SK-N-SH (cell line): ENCODE measurements around the gene C9orf85. TPM values are rescaled to one million over a fixed set of nuclear protein-coding genes. Genes with fewer than 3 reads are reported as not detected.

Source experiments
- CTCF ChIA-PET: fragments of 300-600, 350-600 bp; formaldehyde crosslinking; extraction: SDS; loops from one replicate; lab custom pipeline; 2021; lab: Yijun Ruan, JAX
- POLR2A ChIA-PET: fragments of 350-600 bp; sonication (Branson Sonifier 250); formaldehyde crosslinking; extraction: SDS; loops from one replicate; lab custom pipeline; 2020; ENCODE audit warnings: antibody characterized with exemption, inconsistent platforms; lab: Yijun Ruan, JAX
- DNase-seq: peaks from one replicate; pipeline ENCODE4 v3.0.0; 2012
- H2AFZ ChIP-seq: fragments of 200-600 bp; sonication (generic); 2 replicates; pipeline ENCODE4 v1.8.1; 2016; ENCODE audit warnings: antibody characterized with exemption, mild to moderate bottlenecking, low read depth
- H3F3A ChIP-seq: fragments of 200-600 bp; sonication (generic); replicated peaks from 2 replicates; pipeline ENCODE3; 2016; ENCODE audit warnings: antibody characterized with exemption, mild to moderate bottlenecking; ENCODE audit not compliant: insufficient read depth
- H3K27ac ChIP-seq, 2 experiments: fragments of 200-500 bp in 1 of 2; fragments of 200-600 bp in 1 of 2; sonication (Bioruptor generic) in 1 of 2; sonication (generic), shearing (Covaris generic) in 1 of 2; 2 replicates each; pipeline versions ENCODE4 v1.5.1 to v1.6.1; 2014 to 2016; ENCODE audit warnings: low read depth in 2 of 2, inconsistent platforms in 1 of 2, low read length in 1 of 2, mild to moderate bottlenecking in 1 of 2, mixed read lengths in 1 of 2
- H3K27me3 ChIP-seq: fragments of 200-600 bp; sonication (generic), shearing (Covaris generic); 2 replicates; pipeline ENCODE4 v1.6.1; 2016; ENCODE audit warnings: mixed run types; ENCODE audit not compliant: insufficient read depth
- H3K36me3 ChIP-seq, 2 experiments: fragments of 200-500 bp in 1 of 2; fragments of 200-600 bp in 1 of 2; sonication (Bioruptor generic) in 1 of 2; sonication (generic) in 1 of 2; replicated peaks in 1 of 2; 2 replicates each; pipeline versions ENCODE3 to v1.5.1; 2014 to 2016; ENCODE audit warnings: low read length in 1 of 2, mild to moderate bottlenecking in 1 of 2; ENCODE audit not compliant: insufficient read depth in 2 of 2, control insufficient read depth in 1 of 2
- H3K4me1 ChIP-seq, 2 experiments: fragments of 200-500 bp in 1 of 2; fragments of 200-600 bp in 1 of 2; sonication (Bioruptor generic) in 1 of 2; sonication (generic), shearing (Covaris generic) in 1 of 2; 2 replicates each; pipeline versions ENCODE4 v1.5.1 to v1.6.1; 2014 to 2016; ENCODE audit warnings: low read depth in 1 of 2, low read length in 1 of 2, mixed run types in 1 of 2; ENCODE audit not compliant: insufficient read depth in 2 of 2, control insufficient read depth in 1 of 2
- H3K4me2 ChIP-seq: fragments of 200-600 bp; sonication (generic), shearing (Covaris generic); 2 replicates; pipeline ENCODE4 v1.6.1; 2017; ENCODE audit warnings: mixed run types
- H3K4me3 ChIP-seq, 2 experiments: fragments of 200-500 bp in 1 of 2; fragments of 200-600 bp in 1 of 2; sonication (Bioruptor generic) in 1 of 2; sonication (generic), shearing (Covaris generic) in 1 of 2; 2 replicates each; pipeline versions ENCODE4 v1.5.1 to v1.8.1; 2014 to 2016; ENCODE audit warnings: low read depth in 2 of 2, inconsistent platforms in 1 of 2, low read length in 1 of 2, mild to moderate bottlenecking in 1 of 2, mixed read lengths in 1 of 2, moderate library complexity in 1 of 2
- H3K79me2 ChIP-seq: fragments of 200-600 bp; sonication (generic); 2 replicates; pipeline ENCODE4 v1.8.1; 2017; ENCODE audit warnings: mild to moderate bottlenecking; ENCODE audit not compliant: insufficient read depth
- H3K9ac ChIP-seq: fragments of 200-600 bp; sonication (generic); 2 replicates; pipeline ENCODE4 v1.6.1; 2017; ENCODE audit warnings: mixed run types
- H3K9me2 ChIP-seq: fragments of 200-600 bp; sonication (generic); 2 replicates; pipeline ENCODE4 v1.6.1; 2017; ENCODE audit warnings: mixed run types
- H3K9me3 ChIP-seq: fragments of 200-600 bp; sonication (generic); 2 replicates; pipeline ENCODE4 v1.6.1; 2017; ENCODE audit warnings: mixed run types, mild to moderate bottlenecking, moderate library complexity
- H4K20me1 ChIP-seq: fragments of 200-600 bp; sonication (generic); 2 replicates; pipeline ENCODE4 v1.6.1; 2017; ENCODE audit warnings: mild to moderate bottlenecking, mixed run types; ENCODE audit not compliant: insufficient read depth
- CHD2 ChIP-seq: fragments of 150-350 bp; IDR thresholded peaks from 2 replicates; pipeline ENCODE4 v1.6.1; 2018; ENCODE audit warnings: low read length; ENCODE audit not compliant: partially characterized antibody
- ELF1 ChIP-seq: IDR thresholded peaks from 2 replicates; pipeline ENCODE4 v1.4.0; 2012
- EP300 ChIP-seq, 2 experiments: IDR thresholded peaks; 2 replicates each; pipeline versions ENCODE4 v1.4.0 to v1.6.1; 2012; ENCODE audit warnings: borderline replicate concordance in 1 of 2, low read depth in 1 of 2, low read length in 1 of 2
- EZH2phosphoT487 ChIP-seq: fragments of 200-600 bp; sonication (generic); IDR thresholded peaks from 2 replicates; pipeline ENCODE4 v1.6.1; 2017; ENCODE audit warnings: low read depth, mixed run types, mild to moderate bottlenecking, antibody characterized with exemption, moderate library complexity, borderline replicate concordance
- FOSL2 ChIP-seq: IDR thresholded peaks from 2 replicates; pipeline ENCODE4 v1.4.0; 2012; ENCODE audit warnings: low read depth, mild to moderate bottlenecking, moderate library complexity, borderline replicate concordance
- JUND ChIP-seq: IDR thresholded peaks from 2 replicates; pipeline ENCODE4 v1.4.0; 2012
- SIN3A ChIP-seq: IDR thresholded peaks from 2 replicates; pipeline ENCODE4 v1.6.1; 2012; ENCODE audit warnings: low read depth, mild to moderate bottlenecking, low read length, moderate library complexity, borderline replicate concordance
- TAF1 ChIP-seq: IDR thresholded peaks from 2 replicates; pipeline ENCODE4 v1.6.1; 2012; ENCODE audit warnings: low read depth, mild to moderate bottlenecking, low read length, moderate library complexity, borderline replicate concordance
- TCF12 ChIP-seq: IDR thresholded peaks from 2 replicates; pipeline ENCODE4 v1.4.0; 2012
- YY1 ChIP-seq: IDR thresholded peaks from 2 replicates; pipeline ENCODE4 v1.4.0; 2012; ENCODE audit warnings: low read depth, mild to moderate bottlenecking
- WGBS: methylation state at CpG from one replicate; pipeline ENCODE4 v1.1.6; 2017; ENCODE audit warnings: low lambda C conversion rate; 5-methylcytosine and 5-hydroxymethylcytosine counted together
- polyA plus RNA-seq, 3 experiments: library from polyadenylated mRNA; depleted of rRNA; stranded (reverse); fragments of >200 nt; gene quantifications; 2 replicates each; pipeline ENCODE4 v1.2.3, GENCODE V29; 2012
- TF ChIP-seq, protein P1 (sequence below): IDR thresholded peaks from 2 replicates; pipeline ENCODE4 v1.6.1; 2012; ENCODE audit warnings: mild to moderate bottlenecking, low read depth, low read length, moderate library complexity
- TF ChIP-seq, protein P2 (sequence below): IDR thresholded peaks from 2 replicates; pipeline ENCODE4 v1.4.0; 2012; ENCODE audit warnings: low read depth

The C9orf85 gene
- polyA plus RNA-seq, 1 of the 3 experiments (the other 2 are of a cell fraction), result 11.1 TPM

DNA sequence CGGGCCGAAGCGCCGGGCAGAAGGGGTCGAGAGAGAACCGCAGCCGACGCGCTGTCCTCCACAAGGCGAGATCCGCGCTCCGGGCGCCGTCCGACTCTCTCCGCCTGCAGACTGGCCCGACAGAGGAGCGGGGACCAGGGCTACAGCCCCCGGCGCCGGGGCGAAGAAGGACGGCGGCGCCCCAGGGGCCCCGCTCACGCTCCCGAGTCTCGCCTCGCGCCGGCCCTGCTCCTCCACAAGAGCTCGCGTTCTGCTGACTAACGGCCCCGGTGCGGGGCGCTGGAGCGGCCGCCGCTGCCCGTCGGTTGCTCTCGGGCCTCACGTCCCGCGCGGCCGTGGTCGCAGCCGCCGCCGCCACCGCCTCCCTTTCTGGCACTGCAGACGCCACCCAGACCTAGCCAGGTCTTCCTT lies 784 bp upstream of the C9orf85 start (continued):
- TF ChIP-seq, protein P1, sequence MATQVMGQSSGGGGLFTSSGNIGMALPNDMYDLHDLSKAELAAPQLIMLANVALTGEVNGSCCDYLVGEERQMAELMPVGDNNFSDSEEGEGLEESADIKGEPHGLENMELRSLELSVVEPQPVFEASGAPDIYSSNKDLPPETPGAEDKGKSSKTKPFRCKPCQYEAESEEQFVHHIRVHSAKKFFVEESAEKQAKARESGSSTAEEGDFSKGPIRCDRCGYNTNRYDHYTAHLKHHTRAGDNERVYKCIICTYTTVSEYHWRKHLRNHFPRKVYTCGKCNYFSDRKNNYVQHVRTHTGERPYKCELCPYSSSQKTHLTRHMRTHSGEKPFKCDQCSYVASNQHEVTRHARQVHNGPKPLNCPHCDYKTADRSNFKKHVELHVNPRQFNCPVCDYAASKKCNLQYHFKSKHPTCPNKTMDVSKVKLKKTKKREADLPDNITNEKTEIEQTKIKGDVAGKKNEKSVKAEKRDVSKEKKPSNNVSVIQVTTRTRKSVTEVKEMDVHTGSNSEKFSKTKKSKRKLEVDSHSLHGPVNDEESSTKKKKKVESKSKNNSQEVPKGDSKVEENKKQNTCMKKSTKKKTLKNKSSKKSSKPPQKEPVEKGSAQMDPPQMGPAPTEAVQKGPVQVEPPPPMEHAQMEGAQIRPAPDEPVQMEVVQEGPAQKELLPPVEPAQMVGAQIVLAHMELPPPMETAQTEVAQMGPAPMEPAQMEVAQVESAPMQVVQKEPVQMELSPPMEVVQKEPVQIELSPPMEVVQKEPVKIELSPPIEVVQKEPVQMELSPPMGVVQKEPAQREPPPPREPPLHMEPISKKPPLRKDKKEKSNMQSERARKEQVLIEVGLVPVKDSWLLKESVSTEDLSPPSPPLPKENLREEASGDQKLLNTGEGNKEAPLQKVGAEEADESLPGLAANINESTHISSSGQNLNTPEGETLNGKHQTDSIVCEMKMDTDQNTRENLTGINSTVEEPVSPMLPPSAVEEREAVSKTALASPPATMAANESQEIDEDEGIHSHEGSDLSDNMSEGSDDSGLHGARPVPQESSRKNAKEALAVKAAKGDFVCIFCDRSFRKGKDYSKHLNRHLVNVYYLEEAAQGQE, result no peak
- TF ChIP-seq TAF1 (no peak), CHD2 (no peak), ELF1 (no peak)

GRCh38 chr9:71911908-71912335 lies 483 bp downstream of the C9orf85 start:
- TF ChIP-seq TCF12 (peak; percentile 76), YY1 (no peak), TAF1 (no peak)
- peak overlapping the region; percentile 78 to 91 for H3K4me3 ChIP-seq
- H4K20me1 ChIP-seq, result peaks cover 48% of the 10 kb centered on the region
- peaks cover 82% of the 10 kb centered on the region for H3K79me2 ChIP-seq
- WGBS, result under 1% methylated on average over 9 of the region's 9 CpGs
- peak overlapping the region; percentile 80 for H3K4me2 ChIP-seq
- H3K9ac ChIP-seq, result peak overlapping the region; percentile 68
- peak; percentile 34 for DNase-seq
- H3K9me2 ChIP-seq, result no peaks in the 10 kb centered on the region
- peaks cover 13% of the 10 kb centered on the region for H3F3A ChIP-seq
- no peaks in the 10 kb centered on the region for H3K27me3 ChIP-seq
- H3K36me3 ChIP-seq, result no peaks in the 10 kb centered on the region
- peak overlapping the region; percentile 77 for H2AFZ ChIP-seq
- ChIA-PET CTCF (no interaction called here), POLR2A (interaction anchor here (1.0 to 1.2 kb wide), 2 partner anchors 9 to 1493 kb away, joined by 3 read pairs; no protein-coding TSS in a partner anchor)
- no peaks in the 10 kb centered on the region for H3K9me3 ChIP-seq
- H3K4me1 ChIP-seq, result peaks cover 0 to 7% of the 10 kb centered on the region in 2 experiments; a peak in 2 of 4 replicates
- H3K27ac ChIP-seq, result peak overlapping the region; percentile 86 to 94

GRCh38 chr9:71915495-71915894 lies 4.1 kb downstream of the C9orf85 start:
- H3K79me2 ChIP-seq, result peaks cover 82% of the 10 kb centered on the region
- CTCF ChIA-PET, result interaction anchor here (0.6 kb wide), 1 partner anchor 1236 kb away, joined by 3 read pairs; the partner anchor contains the start of gene ANXA1
- no peak for DNase-seq
- H3K36me3 ChIP-seq, result peaks cover 0 to 3% of the 10 kb centered on the region in 2 experiments
- no peak overlapping the region for H3K4me3 ChIP-seq
- TF ChIP-seq JUND, result no peak
- TF ChIP-seq, protein P2, sequence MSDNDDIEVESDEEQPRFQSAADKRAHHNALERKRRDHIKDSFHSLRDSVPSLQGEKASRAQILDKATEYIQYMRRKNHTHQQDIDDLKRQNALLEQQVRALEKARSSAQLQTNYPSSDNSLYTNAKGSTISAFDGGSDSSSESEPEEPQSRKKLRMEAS, result no peak
- no peak for TF ChIP-seq SIN3A
- no peak for TF ChIP-seq FOSL2
- no peak for TF ChIP-seq EZH2phosphoT487
- TF ChIP-seq EP300 (IDR thresholded peaks at IDR 0.05; ENCODE audit: borderline replicate concordance in 1 of 2, low read depth in 1 of 2, low read length in 1 of 2), result no peak
- H4K20me1 ChIP-seq, result peaks cover 32% of the 10 kb centered on the region; the same call in 1 of the 2 replicates
- H3K9ac ChIP-seq, result no peak overlapping the region
- peaks cover 4% of the 10 kb centered on the region in 2 experiments; a peak in 3 of 4 replicates for H3K4me1 ChIP-seq
- H3K4me2 ChIP-seq, result no peak overlapping the region
- POLR2A ChIA-PET, result no interaction called here
- no peaks in the 10 kb centered on the region for H3K9me3 ChIP-seq
- H3K9me2 ChIP-seq, result no peaks in the 10 kb centered on the region
- no peak overlapping the region for H2AFZ ChIP-seq
- no peaks in the 10 kb centered on the region for H3K27me3 ChIP-seq
- peaks cover 10% of the 10 kb centered on the region for H3F3A ChIP-seq
- H3K27ac ChIP-seq, result no peak overlapping the region
